Activated naive CD8-positive, alpha-beta T cell treated with anti-CD3 and anti-CD28 coated beads, Interleukin-2, amount 50 U/mL, for 24 hours (primary cell): ENCODE results near the gene OR6B1.
"Not testable (repeated sequence)": the region's sequence is repeated elsewhere in the genome, so short reads cannot be mapped to it uniquely, and the experiment has no call there.

ENCODE experiments used
- ATAC-seq: fragments of 150-1000 bp; cut with Tn5 transposase; one replicate; pipeline ENCODE4 v1.10.0; 2021
- DNase-seq: peaks from one replicate; pipeline ENCODE4 v3.0.0; 2021
- H3K27ac Mint-ChIP-seq: one replicate; pipeline ENCODE4 v1.8.0; 2021; ENCODE audit warnings: mild to moderate bottlenecking, mixed read lengths
- H3K27me3 Mint-ChIP-seq: one replicate; pipeline ENCODE4 v1.8.0; 2021; ENCODE audit warnings: mixed read lengths
- H3K36me3 Mint-ChIP-seq: one replicate; pipeline ENCODE4 v1.8.0; 2021; ENCODE audit warnings: low read depth, mixed read lengths
- H3K4me1 Mint-ChIP-seq: one replicate; pipeline ENCODE4 v1.8.0; 2021; ENCODE audit warnings: mixed read lengths
- H3K4me3 Mint-ChIP-seq: one replicate; pipeline ENCODE4 v1.8.0; 2021; ENCODE audit warnings: mild to moderate bottlenecking, moderate library complexity, mixed read lengths
- H3K9me3 Mint-ChIP-seq: one replicate; pipeline ENCODE4 v1.8.0; 2021; ENCODE audit warnings: mixed read lengths

Gene OR6B1

DNA sequence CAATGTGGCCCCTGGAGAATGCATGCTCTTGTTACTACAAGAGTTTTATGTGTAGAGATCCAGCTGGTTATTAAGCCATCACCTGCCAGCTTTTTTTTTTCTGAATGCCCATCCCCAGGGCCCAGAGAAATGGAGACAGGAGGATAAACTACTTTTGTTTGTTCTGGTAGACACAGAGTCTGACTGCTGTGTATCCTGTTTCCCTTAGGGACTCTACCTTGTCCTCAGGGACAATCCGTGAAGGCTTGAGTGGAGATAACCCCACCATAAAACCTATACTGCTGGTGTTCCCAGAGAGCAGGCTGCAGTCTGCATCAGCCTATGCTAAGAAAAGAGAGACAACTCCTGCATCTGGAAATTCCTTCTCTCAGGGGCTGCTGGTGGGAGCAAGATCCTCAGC lies 48.5 kb downstream of the OR6B1 start, which contains the start of gene OR2A5:
OR2A5 (plus strand) TSS at position 301 of the 400 bp plus-strand sequence. CDS start 1,454 bp downstream, outside the sequence.
- H3K36me3 Mint-ChIP-seq: no peaks in the 10 kb centered on the region
- H3K9me3 Mint-ChIP-seq: no peaks in the 10 kb centered on the region
- no peak for DNase-seq
- ATAC-seq: no peak
- peaks cover 6% of the 10 kb centered on the region for H3K27me3 Mint-ChIP-seq
- H3K4me1 Mint-ChIP-seq: no peaks in the 10 kb centered on the region
- no peak within 1 kb of the TSS for H3K27ac Mint-ChIP-seq
- no peak within 1 kb of the TSS for H3K4me3 Mint-ChIP-seq

DNA sequence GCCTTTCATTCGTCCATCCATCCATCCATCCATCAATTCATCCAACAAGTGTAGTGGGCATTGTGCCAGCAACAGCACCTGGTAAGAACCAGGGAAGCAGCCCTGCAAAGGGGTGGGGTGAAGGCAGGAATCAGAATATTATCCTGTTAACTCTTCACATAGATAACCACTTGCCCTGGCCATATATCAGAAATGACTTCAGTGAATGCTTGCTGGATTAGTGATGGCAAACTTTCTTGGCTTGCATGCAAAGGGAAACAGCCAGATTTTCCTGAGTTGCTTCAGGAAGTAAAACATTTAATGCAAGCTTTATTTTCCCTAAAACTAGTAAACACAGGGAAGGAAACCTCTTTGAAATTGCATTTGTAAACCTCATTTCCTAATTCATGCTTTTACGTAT lies 49.4 kb downstream of the OR6B1 start:
- H3K4me1 Mint-ChIP-seq: no peaks in the 10 kb centered on the region
- no peak overlapping the region for H3K27ac Mint-ChIP-seq
- no peak overlapping the region for H3K4me3 Mint-ChIP-seq
- H3K27me3 Mint-ChIP-seq: peaks cover 6% of the 10 kb centered on the region
- ATAC-seq (no peak), DNase-seq (no peak)
- H3K9me3 Mint-ChIP-seq: no peaks in the 10 kb centered on the region
- H3K36me3 Mint-ChIP-seq: no peaks in the 10 kb centered on the region

DNA sequence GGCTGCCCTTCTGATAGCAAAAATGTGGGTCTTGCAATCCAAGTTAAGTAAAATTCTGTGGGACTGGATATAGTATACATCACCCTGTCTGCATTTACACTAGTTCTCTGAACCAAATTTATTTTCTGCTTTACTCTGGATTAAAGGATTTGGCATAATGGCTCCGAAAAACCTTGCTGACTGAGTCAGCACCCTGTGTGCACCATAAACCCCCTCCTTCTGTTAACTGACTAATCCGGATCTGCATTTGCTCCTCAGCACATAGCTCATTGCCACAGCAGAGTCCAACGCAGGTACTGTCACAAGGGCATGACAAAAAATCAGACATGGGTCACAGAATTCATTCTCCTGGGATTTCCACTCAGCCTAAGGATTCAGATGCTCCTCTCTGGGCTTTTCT lies 50.0 kb downstream of the OR6B1 start:
- no peak overlapping the region for H3K4me3 Mint-ChIP-seq
- no peaks in the 10 kb centered on the region for H3K36me3 Mint-ChIP-seq
- H3K27me3 Mint-ChIP-seq: peaks cover 5% of the 10 kb centered on the region
- ATAC-seq: no peak
- H3K4me1 Mint-ChIP-seq: no peaks in the 10 kb centered on the region
- H3K27ac Mint-ChIP-seq: no peak overlapping the region
- no peaks in the 10 kb centered on the region for H3K9me3 Mint-ChIP-seq
- no peak for DNase-seq

DNA sequence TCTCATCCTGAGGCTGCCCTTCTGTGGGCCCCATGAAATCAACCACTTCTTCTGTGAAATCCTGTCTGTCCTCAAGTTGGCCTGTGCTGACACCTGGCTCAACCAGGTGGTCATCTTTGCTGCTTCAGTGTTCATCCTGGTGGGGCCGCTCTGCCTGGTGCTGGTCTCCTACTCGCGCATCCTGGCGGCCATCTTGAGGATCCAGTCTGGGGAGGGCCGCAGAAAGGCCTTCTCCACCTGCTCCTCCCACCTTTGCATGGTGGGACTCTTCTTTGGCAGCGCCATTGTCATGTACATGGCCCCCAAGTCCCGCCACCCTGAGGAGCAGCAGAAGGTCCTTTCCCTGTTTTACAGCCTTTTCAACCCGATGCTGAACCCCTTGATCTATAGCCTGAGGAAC lies 50.8 kb downstream of the OR6B1 start:
- not testable (repeated sequence) for ATAC-seq, DNase-seq, H3K4me3 Mint-ChIP-seq, H3K27me3 Mint-ChIP-seq, H3K9me3 Mint-ChIP-seq, H3K36me3 Mint-ChIP-seq, H3K4me1 Mint-ChIP-seq, H3K27ac Mint-ChIP-seq

DNA sequence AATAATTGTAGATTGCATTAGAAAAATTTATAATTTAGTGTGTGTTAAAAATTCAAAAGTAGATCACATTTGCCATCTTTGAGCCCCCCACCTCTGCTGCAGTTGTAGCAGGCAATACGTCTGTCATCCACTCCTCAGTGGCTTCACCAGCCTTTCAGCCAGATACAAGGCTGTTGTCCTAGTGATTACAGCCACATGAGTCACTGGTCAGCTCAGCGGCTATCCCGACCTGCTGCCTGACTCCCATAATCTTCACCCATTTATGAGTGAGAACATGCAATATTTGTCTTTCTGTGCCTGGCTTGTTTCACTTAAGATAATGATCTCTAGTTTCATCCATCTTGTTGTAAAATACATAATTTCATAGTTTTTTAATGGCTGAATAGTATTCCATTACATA lies 57.8 kb downstream of the OR6B1 start:
- Mint-ChIP-seq H3K27me3 (peaks cover 2% of the 10 kb centered on the region), H3K36me3 (no peaks in the 10 kb centered on the region), H3K9me3 (peaks cover 13% of the 10 kb centered on the region), H3K27ac (no peak overlapping the region), H3K4me1 (no peaks in the 10 kb centered on the region), H3K4me3 (no peak overlapping the region)
- ATAC-seq (no peak), DNase-seq (no peak)
